IMR-90 (cell line): ENCODE measurements around the gene RAB1B.

Experiments
- BHLHE40 ChIP-seq: fragments of 150-350 bp; IDR thresholded peaks from 2 replicates; pipeline ENCODE4 v1.6.1; 2016; ENCODE audit warnings: mild to moderate bottlenecking, low read depth, low read length
- CEBPB ChIP-seq: IDR thresholded peaks from 2 replicates; pipeline ENCODE4 v1.6.1; 2012; ENCODE audit warnings: low read depth, low read length, improper control_type of control experiment
- CHD1 ChIP-seq: IDR thresholded peaks from 2 replicates; pipeline ENCODE4 v1.6.1; 2012; ENCODE audit warnings: low read depth, low read length, improper control_type of control experiment
- FOS ChIP-seq: fragments of 150-350 bp; IDR thresholded peaks from 2 replicates; pipeline ENCODE4 v1.6.1; 2016; ENCODE audit warnings: low read depth, low read length
- MAZ ChIP-seq: IDR thresholded peaks from 2 replicates; pipeline ENCODE4 v1.6.1; 2012; ENCODE audit warnings: low read depth, mild to moderate bottlenecking, low read length, improper control_type of control experiment, moderate library complexity, borderline replicate concordance
- MXI1 ChIP-seq: IDR thresholded peaks from 2 replicates; pipeline ENCODE4 v1.6.1; 2012; ENCODE audit warnings: low read depth, mild to moderate bottlenecking, low read length, moderate library complexity, borderline replicate concordance
- NFE2L2 ChIP-seq: fragments of 150-350 bp; IDR thresholded peaks from 2 replicates; pipeline ENCODE4 v1.6.1; 2016; ENCODE audit warnings: low read depth, mild to moderate bottlenecking, low read length
- POLR2A ChIP-seq: IDR thresholded peaks from 2 replicates; pipeline ENCODE4 v1.6.1; 2012; ENCODE audit warnings: mild to moderate bottlenecking, low read depth, low read length
- RCOR1 ChIP-seq: IDR thresholded peaks from 2 replicates; pipeline ENCODE4 v1.6.1; 2012; ENCODE audit warnings: mild to moderate bottlenecking, low read length, improper control_type of control experiment; ENCODE audit not compliant: insufficient replicate concordance
- RFX5 ChIP-seq: IDR thresholded peaks from 2 replicates; pipeline ENCODE4 v1.8.0; 2012; ENCODE audit warnings: low read depth, mild to moderate bottlenecking, low read length, moderate library complexity
- TF ChIP-seq, protein P1 (sequence below): conservative IDR thresholded peaks from 2 replicates; pipeline ENCODE4 v1.5.1; 2012; ENCODE audit warnings: mild to moderate bottlenecking, low read depth, low read length, improper control_type of control experiment
- TF ChIP-seq, protein P2 (sequence below): fragments of 150-350 bp; IDR thresholded peaks from 2 replicates; pipeline ENCODE4 v1.6.1; 2017; ENCODE audit warnings: mild to moderate bottlenecking, antibody characterized with exemption, low read length, low read depth

DNA sequence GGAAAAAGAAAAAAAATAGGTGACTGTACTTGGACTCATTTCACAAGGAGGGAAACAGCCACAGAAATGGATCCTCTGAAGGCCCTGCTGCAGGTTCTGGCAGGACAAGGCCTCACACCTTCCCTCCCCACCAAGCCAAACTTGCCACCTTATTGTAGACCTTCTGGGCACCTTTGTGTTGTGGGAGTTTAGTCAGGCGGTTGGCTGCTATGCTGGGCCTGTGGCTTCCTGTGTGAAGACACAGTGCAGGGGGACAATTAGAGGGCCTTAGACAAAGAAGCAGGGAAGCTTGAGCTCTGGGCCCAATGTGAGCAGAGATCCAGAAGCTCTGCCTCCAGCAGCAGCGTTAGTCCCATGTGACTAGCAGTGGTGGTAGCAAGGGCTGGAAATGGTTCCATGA is 4.2 kb downstream of the RAB1B start:
- TF ChIP-seq, protein P1, sequence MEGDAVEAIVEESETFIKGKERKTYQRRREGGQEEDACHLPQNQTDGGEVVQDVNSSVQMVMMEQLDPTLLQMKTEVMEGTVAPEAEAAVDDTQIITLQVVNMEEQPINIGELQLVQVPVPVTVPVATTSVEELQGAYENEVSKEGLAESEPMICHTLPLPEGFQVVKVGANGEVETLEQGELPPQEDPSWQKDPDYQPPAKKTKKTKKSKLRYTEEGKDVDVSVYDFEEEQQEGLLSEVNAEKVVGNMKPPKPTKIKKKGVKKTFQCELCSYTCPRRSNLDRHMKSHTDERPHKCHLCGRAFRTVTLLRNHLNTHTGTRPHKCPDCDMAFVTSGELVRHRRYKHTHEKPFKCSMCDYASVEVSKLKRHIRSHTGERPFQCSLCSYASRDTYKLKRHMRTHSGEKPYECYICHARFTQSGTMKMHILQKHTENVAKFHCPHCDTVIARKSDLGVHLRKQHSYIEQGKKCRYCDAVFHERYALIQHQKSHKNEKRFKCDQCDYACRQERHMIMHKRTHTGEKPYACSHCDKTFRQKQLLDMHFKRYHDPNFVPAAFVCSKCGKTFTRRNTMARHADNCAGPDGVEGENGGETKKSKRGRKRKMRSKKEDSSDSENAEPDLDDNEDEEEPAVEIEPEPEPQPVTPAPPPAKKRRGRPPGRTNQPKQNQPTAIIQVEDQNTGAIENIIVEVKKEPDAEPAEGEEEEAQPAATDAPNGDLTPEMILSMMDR, result no peak
- TF ChIP-seq CHD1 (no peak), RFX5 (no peak), POLR2A (no peak), NFE2L2 (no peak), CEBPB (no peak), RCOR1 (no peak), MAZ (no peak), FOS (no peak), MXI1 (no peak), BHLHE40 (no peak)
- TF ChIP-seq, protein P2, sequence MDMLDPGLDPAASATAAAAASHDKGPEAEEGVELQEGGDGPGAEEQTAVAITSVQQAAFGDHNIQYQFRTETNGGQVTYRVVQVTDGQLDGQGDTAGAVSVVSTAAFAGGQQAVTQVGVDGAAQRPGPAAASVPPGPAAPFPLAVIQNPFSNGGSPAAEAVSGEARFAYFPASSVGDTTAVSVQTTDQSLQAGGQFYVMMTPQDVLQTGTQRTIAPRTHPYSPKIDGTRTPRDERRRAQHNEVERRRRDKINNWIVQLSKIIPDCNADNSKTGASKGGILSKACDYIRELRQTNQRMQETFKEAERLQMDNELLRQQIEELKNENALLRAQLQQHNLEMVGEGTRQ, result no peak
